ENCODE measurements around the gene CCDC187.

The CCDC187 gene

DNA sequence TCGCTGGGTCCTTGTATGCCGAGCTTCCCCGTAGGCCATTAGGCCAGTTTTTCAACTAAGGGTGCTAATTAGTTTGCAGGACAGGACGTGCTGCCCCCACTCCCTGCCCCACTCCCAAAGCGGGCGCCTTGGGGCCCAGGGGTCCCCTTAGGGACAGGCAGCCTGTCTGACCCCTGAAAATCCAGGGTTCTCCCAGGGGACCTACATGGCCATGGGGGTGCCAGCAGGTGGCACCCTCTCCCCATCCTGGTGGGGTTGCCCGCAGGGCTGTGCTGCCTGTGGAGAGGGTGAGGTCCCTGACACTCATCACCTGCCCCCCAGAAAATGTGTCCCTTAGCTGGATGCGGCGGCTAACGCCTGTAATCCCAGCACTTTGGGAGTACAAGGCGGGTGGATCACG, 8.5 kb upstream of the CCDC187 start:
- peak; percentile 25 to 27 for DNase-seq (ENCODE audit: low read depth in 2 of 2)

DNA sequence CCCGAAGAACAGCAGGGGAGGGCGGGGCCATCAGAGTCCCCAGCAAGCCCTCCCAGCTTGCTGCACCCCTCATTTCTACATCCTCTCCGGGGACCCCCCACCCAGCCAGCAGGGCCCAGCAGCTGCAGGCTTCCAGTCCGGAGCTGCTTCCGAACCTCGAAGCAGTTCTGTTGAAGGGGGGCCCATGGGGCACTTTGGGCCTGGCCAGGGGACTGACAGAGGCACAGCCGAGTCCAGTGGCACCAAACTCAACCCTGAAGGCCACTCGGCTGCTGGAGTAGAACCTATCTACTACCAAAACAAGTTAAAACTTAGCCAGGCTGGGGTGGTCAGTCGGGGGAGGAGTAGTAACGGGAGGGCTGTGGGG, 8.1 kb upstream of the CCDC187 start:
- no peak for DNase-seq (ENCODE audit: low read depth in 2 of 2)

DNA sequence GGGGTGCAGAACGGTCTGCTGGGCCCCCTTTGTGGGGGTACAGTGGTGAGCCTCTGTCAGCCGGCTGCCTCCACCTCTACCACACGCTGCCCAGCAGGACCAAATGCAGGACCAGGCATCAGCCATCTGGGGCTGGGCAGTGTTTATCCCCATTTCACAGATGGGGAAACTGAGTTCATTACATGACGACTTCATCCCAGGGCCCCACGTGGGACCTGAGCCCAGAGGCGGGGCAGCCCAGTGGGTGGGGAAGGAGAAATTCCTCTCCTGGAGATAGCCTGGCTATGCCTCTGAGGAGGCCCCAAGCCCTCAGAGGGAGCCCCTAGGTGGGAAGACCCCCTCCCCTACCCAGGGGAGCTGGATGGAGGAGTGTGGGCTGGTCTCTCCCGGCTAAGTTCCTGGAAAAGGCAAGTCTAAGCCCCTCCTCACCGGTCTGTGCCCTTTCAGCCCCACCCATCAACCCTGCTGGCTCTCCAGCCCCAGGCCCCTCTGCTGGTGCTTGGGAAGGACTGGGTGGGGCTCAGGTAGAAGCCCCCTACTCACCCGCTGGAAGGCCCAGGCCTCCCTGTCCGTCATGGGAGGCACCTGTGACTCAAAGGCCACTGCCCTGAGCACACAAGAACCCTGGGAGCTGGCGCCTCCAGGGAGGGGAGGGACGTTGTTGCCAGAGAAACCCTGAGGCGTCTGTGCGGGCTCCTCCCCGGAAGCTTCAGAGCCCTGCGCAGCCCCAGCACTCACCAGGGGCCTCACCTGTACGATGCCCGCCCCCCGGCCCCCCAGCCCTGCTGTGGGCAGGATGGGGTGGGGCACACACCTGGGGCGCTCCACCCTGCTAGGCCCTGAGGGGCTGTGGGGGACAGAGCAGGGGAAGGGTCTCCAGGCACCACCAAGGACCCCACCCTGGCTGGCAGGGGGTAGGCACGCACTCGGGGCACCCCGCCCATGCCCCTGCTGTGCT, 7.4 kb upstream of the CCDC187 start:
- DNase-seq (ENCODE audit: low read depth in 2 of 2): no peak

DNA sequence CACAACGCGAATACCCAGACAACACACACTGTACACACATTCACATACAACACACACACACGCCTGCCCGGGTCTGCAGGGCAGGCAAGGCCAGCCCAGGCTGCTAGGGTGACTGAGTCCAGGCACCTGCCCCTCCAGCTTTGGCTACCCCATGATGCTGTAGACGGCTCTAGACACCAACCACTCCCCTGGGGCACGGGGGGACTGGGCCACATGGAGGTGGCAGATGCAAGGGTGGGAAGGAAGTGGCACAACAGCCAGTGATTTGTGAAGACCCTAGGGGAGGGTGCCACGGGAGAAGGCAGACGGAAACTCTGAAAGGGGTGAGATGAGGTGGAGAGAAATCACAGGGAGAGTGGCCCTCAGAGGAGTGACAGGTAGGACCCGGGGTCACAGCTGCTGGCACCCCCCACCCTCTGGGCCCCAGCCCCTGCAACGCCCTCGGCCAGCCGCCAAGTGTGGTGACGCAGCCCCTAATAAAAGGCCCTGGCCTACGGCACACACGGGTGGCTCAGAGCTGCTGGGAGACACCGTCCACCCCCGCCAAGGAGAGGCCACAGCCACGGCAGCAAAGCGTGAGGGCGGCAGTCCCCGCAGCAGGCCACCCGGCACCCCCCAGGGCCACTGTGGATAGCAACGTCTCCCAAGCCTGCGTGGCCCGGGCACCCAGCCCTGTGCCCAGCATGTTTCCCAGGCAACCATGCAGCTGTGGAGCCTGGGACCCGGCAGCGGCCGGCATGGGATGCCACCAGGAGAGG, 6.6 kb upstream of the CCDC187 start:
- DNase-seq (ENCODE audit: low read depth in 2 of 2): no peak

GRCh38 chr9:136309806-136310220, 5.9 kb upstream of the CCDC187 start:
- DNase-seq (ENCODE audit: low read depth in 2 of 2): no peak

- no peak for DNase-seq (ENCODE audit: low read depth in 2 of 2)
Observed at GRCh38 chr9:136309101-136309801, 5.4 kb upstream of the CCDC187 start.

DNA sequence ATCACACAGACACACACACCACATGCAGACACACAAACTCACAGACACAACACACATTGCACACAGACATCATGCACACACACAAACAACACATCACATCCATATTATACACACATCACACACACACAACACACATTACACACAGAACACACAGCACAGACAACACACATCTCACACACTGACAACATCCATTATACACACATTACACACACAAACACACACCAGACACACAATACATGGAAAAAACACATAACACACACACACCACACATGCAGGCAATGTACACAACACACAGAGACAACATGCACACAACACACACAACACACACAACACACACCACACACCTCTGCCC, 4.8 kb upstream of the CCDC187 start:
- no peak for DNase-seq (ENCODE audit: low read depth in 2 of 2)

- no peak for DNase-seq (ENCODE audit: low read depth in 2 of 2)
Observed at GRCh38 chr9:136308006-136308701, 4.3 kb upstream of the CCDC187 start.

DNA sequence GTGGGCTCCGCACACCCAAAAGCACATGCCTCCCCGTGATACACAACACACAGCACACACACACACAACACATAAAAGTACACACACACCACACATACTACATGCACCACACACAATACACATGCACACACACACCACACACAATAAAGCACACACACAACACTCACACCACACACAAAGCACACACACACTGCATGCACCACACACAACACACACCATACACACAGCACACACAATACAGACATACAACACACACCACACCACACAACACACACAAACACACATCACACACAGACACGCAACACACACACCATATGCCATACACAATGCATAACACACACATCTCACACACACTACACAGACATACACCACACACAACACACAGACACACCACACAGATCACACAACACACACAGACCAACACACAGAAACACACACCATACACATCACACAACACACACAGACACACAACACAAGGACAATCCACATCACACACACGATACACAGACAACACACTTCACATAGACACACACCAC, 3.4 kb upstream of the CCDC187 start:
- DNase-seq (ENCODE audit: low read depth in 2 of 2): no peak

GRCh38 chr9:136306211-136307208, 2.6 kb upstream of the CCDC187 start:
- no peak for DNase-seq (ENCODE audit: low read depth in 2 of 2)

DNA sequence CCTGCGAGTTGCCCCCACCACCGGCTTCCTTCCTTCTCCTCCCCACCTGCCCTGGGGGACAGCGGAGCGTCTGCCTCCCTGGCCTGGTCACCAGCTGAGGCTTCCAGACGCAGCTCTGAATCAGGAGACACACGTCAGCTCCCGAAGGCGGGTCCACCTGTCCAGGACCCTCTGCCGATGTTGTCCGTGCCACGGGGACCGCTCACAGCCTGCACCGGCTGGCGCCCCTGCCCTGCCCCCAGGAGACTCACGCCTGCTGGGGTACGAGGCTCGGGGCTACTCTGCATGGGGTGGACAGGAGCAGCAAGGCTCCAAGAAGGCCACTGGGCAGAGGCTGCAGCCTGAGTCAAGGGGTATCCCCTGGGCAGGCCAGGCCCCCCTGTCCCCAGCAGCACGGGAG, 1.9 kb upstream of the CCDC187 start:
- DNase-seq (ENCODE audit: low read depth in 2 of 2): no peak

DNA sequence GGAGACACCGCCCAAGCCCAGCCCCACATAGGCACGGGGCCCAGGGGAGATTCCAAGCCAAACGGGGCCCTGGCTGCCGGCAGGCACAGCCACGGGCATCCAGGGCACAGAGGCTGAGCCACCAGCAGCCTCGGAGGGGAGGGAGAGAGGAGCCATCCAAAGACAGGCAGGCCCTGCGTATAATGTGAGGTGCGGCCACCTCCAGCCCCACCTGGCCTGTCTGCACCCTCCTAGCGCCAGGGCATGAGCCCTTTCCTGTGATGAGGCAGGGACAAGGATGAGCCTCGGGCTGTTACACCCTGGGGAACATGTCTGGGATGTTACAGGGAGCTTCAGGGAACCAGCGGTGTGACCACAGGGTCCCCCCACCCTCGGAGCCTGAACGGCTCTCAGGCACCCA, 1.1 kb upstream of the CCDC187 start:
- no peak for DNase-seq (ENCODE audit: low read depth in 2 of 2)

- DNase-seq (ENCODE audit: low read depth in 2 of 2): no peak
Observed at GRCh38 chr9:136304456-136304855, 562 bp upstream of the CCDC187 start.

GRCh38 chr9:136303066-136303824, 649 bp downstream of the CCDC187 start:
- DNase-seq (ENCODE audit: low read depth in 2 of 2): no peak

DNA sequence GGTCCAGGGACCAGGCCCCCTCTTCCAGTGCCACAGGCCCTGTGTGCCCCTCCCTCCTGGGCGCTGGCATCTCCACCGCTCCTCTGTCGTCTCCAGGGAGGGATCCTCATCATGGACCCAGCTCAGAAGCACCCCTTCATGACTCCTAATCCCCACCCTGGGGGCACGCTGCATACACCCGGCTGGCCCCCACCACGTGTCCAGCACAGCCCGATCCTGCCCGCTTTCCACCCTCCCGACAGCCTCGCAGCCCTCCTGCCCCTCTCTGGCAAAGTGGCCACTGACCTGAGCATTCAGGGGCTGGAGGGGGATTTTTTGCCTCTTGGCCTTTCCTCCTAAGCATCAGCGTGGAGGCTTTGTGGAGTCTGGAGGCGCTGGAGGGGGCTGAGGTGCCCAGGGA, 1.4 kb downstream of the CCDC187 start:
- no peak for DNase-seq (ENCODE audit: low read depth in 2 of 2)

GRCh38 chr9:136300866-136301265, 3.0 kb downstream of the CCDC187 start:
- no peak for DNase-seq (ENCODE audit: low read depth in 2 of 2)

DNA sequence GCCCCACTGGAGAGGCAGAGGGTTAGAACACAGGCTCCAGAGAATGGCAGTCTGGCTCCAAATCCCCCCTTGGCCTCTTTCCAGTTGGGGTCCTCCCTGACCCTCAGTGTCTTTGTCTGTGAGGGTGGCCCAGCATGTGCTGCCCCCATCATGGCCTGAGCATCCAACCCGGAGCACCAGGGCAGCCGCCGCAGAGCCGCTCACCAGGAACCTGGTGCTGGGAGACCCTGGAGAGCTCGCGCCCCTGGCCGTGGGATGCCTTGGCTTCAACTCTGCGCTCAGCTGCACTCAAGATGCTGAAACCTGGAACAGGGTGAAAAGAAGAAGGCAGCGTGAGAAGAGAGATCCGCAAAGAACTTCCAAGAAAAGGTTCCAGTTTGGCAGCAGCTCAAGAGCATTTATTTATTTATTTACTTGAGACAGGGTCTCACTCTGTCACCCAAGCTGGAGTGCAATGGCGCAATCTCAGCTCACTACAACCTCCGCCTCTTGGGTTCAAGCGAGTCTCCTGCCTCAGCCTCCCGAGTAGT, 3.8 kb downstream of the CCDC187 start:
- DNase-seq (ENCODE audit: low read depth in 2 of 2): no peak

DNA sequence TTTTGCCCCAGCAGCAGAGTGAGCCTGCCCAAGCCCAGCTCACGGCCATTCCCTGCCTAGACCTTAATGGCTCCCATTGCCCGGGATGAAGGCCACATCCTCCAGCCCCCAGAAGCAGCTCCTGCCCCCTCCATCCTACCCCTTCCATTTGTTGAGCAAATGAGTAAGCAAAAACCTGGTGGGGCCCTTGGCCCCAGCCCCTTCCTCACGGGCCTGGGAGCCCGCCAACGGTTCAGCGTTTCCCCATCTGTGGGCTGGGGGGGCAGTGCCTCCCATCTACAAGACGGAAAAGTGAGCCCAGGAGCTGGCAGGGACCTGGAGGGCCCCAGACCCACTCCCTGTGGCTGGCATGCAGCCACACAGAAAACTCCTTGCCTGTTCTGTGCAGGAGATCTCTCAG, 4.4 kb downstream of the CCDC187 start:
- no peak for DNase-seq (ENCODE audit: low read depth in 2 of 2)

DNA sequence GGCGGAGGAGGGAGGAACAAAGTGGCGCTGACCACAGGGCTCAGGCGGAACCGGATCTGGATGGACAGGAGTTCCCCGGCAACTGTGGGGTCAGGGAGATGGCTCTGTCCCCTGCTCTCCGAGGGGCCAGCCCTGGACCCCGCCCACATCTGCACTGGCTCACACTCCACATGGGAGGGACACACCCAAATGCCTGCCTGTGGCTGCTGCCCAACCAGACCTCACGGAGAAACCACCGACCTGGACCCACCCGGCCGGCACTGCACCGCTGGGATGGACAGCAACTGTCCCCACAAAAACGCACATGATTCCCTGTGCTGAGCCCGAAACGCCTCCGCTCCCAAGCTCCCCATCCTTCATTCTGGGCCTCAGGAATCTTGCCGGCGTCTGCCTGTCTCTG, 4.8 kb downstream of the CCDC187 start:
- no peak for DNase-seq (ENCODE audit: low read depth in 2 of 2)
